Left ventricle myocardium inferior (tissue), 1 donor: ENCODE data around the gene CPNE6. TPM values are rescaled to one million over a fixed set of nuclear protein-coding genes. Genes with fewer than 3 reads are reported as not detected.

Experiments used
- DNase-seq: peaks from one replicate; pipeline ENCODE4 v3.0.0-alpha.2; 2020
- H3K27ac ChIP-seq: fragments of 200-600 bp; replicated peaks from 2 replicates; pipeline ENCODE4 v1.8.0; 2021
- H3K27me3 ChIP-seq: fragments of 200-600 bp; 2 replicates; pipeline ENCODE4 v1.8.0; 2021; ENCODE audit warnings: low read depth
- H3K36me3 ChIP-seq: fragments of 200-600 bp; 2 replicates; pipeline ENCODE4 v1.8.0; 2021
- H3K4me1 ChIP-seq: fragments of 200-600 bp; 2 replicates; pipeline ENCODE4 v1.8.0; 2021
- H3K4me3 ChIP-seq: fragments of 200-600 bp; 2 replicates; pipeline ENCODE4 v1.8.0; 2021; ENCODE audit warnings: mild to moderate bottlenecking, moderate library complexity
- H3K9me3 ChIP-seq: fragments of 200-600 bp; replicated peaks from 2 replicates; pipeline ENCODE4 v1.8.0; 2021
- intact Hi-C: fragments of 100-400 bp; cut with micrococcal nuclease; formaldehyde crosslinking; loops from one replicate; pipeline ENCODE4 v1.11.0; 2022
- total RNA-seq: library from RNA; stranded (reverse); fragmentation: NEBNext Ultra II Directional; extraction: Animal tissue kit (Norgen Biotek cat#: 25700); gene quantifications from one replicate; pipeline ENCODE4 v1.2.1, GENCODE V29; 2021
- TF ChIP-seq, protein P1 (sequence below): fragments of 200-600 bp; IDR thresholded peaks from 2 replicates; pipeline ENCODE4 v1.8.0; 2021; ENCODE audit warnings: antibody characterized with exemption, mild to moderate bottlenecking, borderline replicate concordance
- donor health status: DM: no; HTN: yes; CAD: no; lungs with severe emphysema.

The CPNE6 gene
- total RNA-seq, 1 donor from 2014 or later, result not detected

DNA sequence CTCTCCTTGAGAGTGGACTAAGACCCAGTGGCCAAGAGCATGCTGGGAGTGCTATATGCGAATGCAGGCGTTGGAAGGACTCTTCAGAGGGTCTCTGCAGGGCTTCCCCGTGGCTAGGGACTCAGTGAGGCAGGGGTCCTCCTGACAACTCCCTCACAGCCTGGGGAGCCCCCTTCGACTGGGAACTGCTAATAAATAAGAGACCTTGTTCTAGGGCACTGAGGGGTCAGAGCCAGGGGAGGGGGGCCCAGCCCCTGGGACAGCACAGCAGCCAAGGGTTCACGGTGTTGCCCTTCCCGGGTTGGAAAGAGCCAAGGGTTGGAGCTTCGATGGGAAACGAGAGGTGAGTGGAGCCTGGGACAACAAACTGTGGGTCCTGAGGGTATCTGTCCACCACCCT, 6.0 kb upstream of the CPNE6 start:
- TF ChIP-seq, protein P1, sequence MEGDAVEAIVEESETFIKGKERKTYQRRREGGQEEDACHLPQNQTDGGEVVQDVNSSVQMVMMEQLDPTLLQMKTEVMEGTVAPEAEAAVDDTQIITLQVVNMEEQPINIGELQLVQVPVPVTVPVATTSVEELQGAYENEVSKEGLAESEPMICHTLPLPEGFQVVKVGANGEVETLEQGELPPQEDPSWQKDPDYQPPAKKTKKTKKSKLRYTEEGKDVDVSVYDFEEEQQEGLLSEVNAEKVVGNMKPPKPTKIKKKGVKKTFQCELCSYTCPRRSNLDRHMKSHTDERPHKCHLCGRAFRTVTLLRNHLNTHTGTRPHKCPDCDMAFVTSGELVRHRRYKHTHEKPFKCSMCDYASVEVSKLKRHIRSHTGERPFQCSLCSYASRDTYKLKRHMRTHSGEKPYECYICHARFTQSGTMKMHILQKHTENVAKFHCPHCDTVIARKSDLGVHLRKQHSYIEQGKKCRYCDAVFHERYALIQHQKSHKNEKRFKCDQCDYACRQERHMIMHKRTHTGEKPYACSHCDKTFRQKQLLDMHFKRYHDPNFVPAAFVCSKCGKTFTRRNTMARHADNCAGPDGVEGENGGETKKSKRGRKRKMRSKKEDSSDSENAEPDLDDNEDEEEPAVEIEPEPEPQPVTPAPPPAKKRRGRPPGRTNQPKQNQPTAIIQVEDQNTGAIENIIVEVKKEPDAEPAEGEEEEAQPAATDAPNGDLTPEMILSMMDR, result no peak
- no peak for DNase-seq
- Histone ChIP-seq H3K27me3 (peaks cover 18% of the 10 kb centered on the region), H3K4me1 (no peaks in the 10 kb centered on the region), H3K27ac (no peak overlapping the region), H3K4me3 (no peak overlapping the region), H3K36me3 (no peaks in the 10 kb centered on the region), H3K9me3 (no peaks in the 10 kb centered on the region)
- intact Hi-C loops, result no loop called here

DNA sequence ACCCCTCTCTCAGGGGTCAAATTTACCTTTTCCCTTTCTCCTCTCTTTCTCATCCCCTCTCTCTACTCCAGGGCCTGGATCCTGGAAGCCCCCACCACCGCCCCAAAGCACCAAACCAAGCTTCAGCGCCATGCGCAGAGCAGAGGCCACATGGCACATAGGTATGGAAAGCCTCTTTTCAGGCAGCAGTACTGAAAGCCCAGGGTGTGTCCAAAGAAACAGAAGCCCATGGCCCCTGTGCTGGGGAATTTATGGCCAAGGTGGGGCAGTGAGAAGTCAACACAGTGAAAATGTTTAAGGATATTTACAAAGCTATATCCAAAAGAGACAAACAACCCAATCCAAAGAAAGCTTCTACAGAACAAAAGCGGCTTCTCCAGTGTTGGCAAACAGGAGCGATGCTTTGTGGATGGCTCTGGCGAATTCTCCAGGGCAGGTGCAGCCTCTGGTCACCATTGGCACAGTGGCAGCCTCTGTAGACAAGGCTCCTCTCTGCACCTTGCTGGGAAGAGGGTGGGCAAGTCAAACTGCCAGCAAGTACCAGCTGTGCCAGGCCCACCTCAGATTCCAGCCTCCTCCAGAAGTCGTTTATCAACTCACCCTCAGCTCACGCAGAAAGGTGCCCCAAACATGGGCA, 4.7 kb upstream of the CPNE6 start:
- intact Hi-C loops, result no loop called here
- Histone ChIP-seq H3K27ac (no peak overlapping the region), H3K9me3 (no peaks in the 10 kb centered on the region), H3K4me1 (no peaks in the 10 kb centered on the region), H3K4me3 (no peak overlapping the region), H3K36me3 (no peaks in the 10 kb centered on the region), H3K27me3 (peaks cover 26% of the 10 kb centered on the region)
- no peak for DNase-seq
- TF ChIP-seq, protein P1, result no peak

DNA sequence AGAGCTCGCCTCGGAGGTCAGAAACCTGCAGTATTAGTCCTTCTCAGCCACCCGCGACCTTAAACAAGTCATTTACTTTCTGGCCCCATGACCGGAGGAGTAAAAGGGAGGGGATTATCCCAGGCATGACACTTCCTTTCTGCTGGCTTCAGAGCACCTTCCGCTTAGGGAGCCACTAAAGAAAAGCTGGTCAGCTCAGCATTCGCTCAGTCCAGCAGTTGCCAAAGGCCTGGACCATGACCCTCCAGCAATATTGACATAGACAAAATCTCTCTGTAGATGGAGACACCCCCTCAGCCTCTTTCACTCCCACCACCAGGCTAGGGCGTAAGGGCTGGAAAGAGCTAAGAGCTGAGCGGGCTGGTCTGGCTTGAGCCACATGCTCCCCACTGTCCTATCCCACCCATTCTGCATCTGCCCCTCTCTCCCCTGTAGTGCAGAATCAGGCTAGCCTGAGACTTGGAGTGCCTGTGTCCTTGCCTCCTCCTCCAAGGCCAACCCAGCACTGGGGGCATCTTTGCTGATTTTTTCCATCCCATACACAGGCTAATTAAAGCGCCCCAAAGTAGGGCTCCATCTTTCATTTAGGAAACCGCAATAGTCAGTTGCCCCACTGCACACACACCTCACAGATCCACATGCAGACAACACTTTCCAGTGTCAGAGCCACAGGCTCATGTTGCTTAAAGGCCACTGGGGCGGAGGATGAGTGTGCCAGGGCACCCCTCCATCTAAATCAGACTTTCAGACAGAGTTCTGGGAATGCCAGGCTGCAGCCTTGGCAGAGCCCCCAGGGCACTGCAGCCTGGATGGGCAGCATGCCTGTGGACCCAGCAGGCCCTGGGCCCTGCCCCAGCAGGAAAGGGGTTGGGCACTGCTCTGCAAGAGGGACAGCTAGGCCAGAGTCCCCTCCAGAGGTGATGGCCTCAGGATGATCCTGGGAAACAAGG, 4.0 kb upstream of the CPNE6 start:
- intact Hi-C loops, result no loop called here
- no peak for DNase-seq
- Histone ChIP-seq H3K4me1 (no peaks in the 10 kb centered on the region), H3K36me3 (no peaks in the 10 kb centered on the region), H3K9me3 (no peaks in the 10 kb centered on the region), H3K27me3 (peaks cover 33% of the 10 kb centered on the region), H3K27ac (no peak overlapping the region), H3K4me3 (no peak overlapping the region)
- TF ChIP-seq, protein P1, result no peak

DNA sequence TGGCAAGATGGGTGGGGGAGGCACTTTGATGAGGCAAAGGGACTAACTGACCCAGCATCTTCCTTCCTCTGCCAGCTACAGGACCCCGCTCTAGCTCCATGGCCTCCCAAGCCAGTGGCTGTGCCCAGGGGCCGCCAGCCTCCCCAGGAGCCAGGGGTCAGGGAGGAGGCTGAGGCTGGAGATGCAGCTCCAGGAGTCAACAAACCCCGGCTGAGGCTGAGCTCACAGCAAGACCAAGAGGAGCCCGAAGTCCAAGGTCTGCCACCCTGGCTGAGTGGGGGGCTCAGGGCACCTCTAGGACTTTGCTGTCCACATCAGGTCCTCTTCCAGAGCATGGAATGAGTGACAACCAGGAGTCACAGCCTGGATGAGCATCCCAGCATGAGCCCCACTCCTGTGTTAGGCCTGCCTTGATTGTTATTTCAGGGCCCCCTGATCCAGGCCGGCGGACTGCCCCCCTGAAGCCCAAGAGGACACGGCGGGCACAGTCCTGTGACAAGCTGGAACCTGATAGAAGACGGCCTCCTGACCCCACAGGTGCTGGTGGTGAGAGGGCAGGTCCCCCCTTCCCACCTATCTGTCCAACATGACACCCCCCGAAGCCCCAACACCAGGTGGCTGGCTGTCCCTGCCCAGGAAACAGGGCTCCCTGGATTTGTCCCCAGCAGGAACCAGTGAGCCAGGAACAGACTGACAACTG, 2.5 kb upstream of the CPNE6 start:
- intact Hi-C loops, result no loop called here
- DNase-seq, result no peak
- TF ChIP-seq, protein P1, result no peak
- Histone ChIP-seq H3K27ac (no peak overlapping the region), H3K9me3 (no peaks in the 10 kb centered on the region), H3K36me3 (no peaks in the 10 kb centered on the region), H3K4me1 (no peaks in the 10 kb centered on the region), H3K4me3 (no peak overlapping the region), H3K27me3 (peaks cover 48% of the 10 kb centered on the region)

DNA sequence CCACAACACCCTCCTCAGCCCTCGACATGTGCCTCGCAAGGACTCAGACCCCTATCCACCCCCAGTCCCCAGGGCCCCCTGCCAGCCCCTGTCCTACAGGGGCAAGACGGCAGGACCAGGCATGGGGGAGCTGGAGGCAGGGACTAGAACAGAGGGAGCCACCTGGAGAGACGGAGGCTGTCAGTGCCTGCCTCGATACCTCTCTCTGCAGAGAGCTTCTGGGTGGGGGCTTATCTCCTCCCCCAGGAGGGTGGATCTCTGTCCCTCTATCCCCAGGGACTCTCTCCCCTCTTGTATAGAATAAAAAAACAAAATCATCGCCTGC, 2.0 kb upstream of the CPNE6 start:
- TF ChIP-seq, protein P1, result no peak
- no peaks in the 10 kb centered on the region for H3K36me3 ChIP-seq
- H3K9me3 ChIP-seq, result no peaks in the 10 kb centered on the region
- no peak for DNase-seq
- H3K4me3 ChIP-seq, result no peak overlapping the region
- H3K27ac ChIP-seq, result no peak overlapping the region
- H3K4me1 ChIP-seq, result no peaks in the 10 kb centered on the region
- intact Hi-C loops, result no loop called here
- H3K27me3 ChIP-seq, result peaks cover 51% of the 10 kb centered on the region
